Activated CD8-positive, alpha-beta memory T cell treated with anti-CD3 and anti-CD28 coated beads, Interleukin-2, amount 10 ng/mL, durations not matched to agents 7 days and 5 days (primary cell): ENCODE data around the gene SP7. TPM values are rescaled to one million over a fixed set of nuclear protein-coding genes. Genes with fewer than 3 reads are reported as not detected.

Experiments
- ATAC-seq: fragments of 150-1000 bp; cut with Tn5 transposase; one replicate; pipeline ENCODE4 v1.10.0; 2021; ENCODE audit warnings: moderate library complexity
- CTCF ChIA-PET: fragments of 350-600 bp; sonication (Branson Sonifier 250); formaldehyde crosslinking; loops from one replicate; lab custom pipeline; 2021; ENCODE audit warnings: antibody characterized with exemption; lab: Charles Lee
- DNase-seq: peaks from one replicate; pipeline ENCODE4 v3.0.0-alpha.2; 2020
- H3K27ac Mint-ChIP-seq: one replicate; pipeline ENCODE4 v1.8.0; 2021; ENCODE audit warnings: mild to moderate bottlenecking, mixed read lengths
- H3K27me3 Mint-ChIP-seq: one replicate; pipeline ENCODE4 v1.8.0; 2021; ENCODE audit warnings: mixed read lengths
- H3K36me3 Mint-ChIP-seq: one replicate; pipeline ENCODE4 v1.8.0; 2021; ENCODE audit warnings: mild to moderate bottlenecking, mixed read lengths
- H3K4me1 Mint-ChIP-seq: one replicate; pipeline ENCODE4 v1.8.0; 2021; ENCODE audit warnings: mixed read lengths
- H3K4me3 Mint-ChIP-seq: one replicate; pipeline ENCODE4 v1.8.0; 2021; ENCODE audit warnings: mild to moderate bottlenecking, moderate library complexity, mixed read lengths
- H3K9me3 Mint-ChIP-seq: one replicate; pipeline ENCODE4 v1.8.0; 2022; ENCODE audit warnings: low read depth, mixed read lengths
- total RNA-seq, 2 experiments: library from RNA; stranded (reverse); gene quantifications; one replicate each; pipeline ENCODE4 v1.2.3, GENCODE V29; 2021

Gene SP7
- total RNA-seq, 2 experiments from 2014 or later: not detected

DNA sequence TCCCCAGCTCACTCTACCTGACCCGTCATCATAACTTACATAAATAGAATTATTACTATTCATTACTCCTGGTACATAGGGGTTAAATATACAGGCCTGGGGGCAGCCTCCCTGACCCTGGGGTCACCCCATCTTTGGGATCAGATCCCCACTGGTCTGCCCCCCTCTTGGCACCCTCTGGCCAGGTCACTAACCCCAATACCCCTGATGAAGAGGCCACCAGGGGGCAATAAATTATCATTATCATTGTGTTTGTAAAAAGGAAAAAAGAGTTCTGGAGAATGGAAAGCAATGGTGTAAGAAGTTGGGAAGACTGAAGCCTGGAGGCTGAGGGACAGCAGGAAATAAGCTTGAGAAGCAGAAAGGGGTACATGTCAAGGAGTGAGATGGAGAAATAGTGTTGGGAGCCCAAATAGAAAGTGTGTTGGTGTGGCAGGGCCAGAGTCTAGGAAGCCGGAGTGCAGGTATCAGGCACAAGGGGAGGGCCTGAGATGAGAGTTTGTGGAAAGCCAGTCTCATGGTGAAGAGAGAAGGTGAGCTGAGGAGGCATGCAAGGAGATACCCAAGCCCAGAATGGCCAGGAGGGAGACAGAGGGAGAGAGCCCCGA, 8.6 kb downstream of the SP7 start:
- Mint-ChIP-seq H3K9me3 (no peaks in the 10 kb centered on the region), H3K4me3 (peak overlapping the region; percentile 18)
- CTCF ChIA-PET: interaction anchor here (0.6 to 12.8 kb wide), 13 partner anchors 8 to 215 kb away, joined by 3 to 232 read pairs (median 6); partner anchors contain the start of gene SP1

DNA sequence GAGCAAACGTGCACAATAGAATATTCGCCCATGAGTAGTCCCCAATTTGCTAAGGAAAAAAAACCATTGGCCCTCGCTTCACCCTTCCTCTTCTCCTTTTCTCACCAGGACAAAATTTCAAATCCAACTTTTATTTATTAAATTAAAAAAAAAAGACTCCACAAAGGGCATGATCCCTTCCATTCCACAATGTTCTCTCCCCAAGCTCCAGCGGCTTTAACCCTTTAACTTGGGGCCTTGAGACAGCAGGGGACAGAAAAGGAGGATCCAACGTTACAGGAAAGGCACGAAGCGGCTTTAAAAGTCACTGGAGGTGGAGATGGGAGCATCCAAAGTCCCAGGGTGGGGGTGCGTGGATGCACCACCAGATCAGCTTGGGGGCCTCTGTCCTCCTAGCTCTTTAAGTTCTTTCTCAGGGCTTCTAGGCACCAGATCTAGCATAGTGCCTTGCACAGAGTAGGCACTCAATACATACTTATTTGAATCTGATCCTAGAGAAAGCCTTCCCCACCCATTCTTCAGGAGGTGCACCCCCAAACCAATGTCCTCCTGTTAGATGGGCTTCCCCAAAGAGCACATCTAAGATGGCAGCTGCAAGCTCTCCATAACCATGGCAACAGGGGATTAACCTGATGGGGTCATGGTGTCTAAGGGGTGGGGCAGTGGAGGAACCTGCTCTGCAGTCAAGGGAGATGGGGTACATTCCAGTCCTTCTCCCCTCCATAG, 9.5 kb downstream of the SP7 start:
- ATAC-seq: no peak

More for the DNA sequence above, 8.6 kb downstream of the SP7 start:
- no peak for DNase-seq
- no peak for ATAC-seq
- Mint-ChIP-seq H3K27ac (no peak overlapping the region), H3K4me1 (peaks cover 17% of the 10 kb centered on the region), H3K27me3 (peaks cover 26% of the 10 kb centered on the region), H3K36me3 (no peaks in the 10 kb centered on the region)

DNA sequence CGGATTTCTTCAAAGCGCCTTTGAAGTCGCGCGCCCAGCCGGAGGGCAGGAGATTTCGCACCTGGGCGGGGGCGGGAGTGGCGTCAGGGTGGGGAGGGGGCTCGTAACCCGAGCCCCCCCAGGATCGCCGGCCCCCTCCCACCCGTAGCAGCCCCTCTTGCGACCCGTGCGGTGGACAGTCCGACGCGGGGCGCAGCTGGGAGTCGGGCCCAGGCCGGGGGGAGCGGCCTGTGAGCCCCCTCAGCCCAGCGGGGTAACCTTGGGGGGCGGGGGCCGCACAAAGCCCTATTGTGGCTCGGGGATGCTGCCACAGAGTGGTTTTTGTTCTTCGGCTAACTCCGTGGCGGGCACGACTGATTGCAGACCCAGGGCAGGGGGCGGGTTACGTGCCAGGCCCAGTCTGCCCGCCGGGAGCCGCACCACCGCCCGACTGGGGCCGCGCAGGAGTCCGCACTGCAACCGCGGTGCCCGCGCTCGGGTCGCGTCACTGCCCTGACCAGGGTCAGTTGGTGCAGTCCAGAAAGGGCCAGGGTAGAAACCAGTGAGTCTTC, 10.6 kb downstream of the SP7 start:
- DNase-seq (peak; percentile 49), ATAC-seq (no peak)
- no peaks in the 10 kb centered on the region for H3K36me3 Mint-ChIP-seq
- peak overlapping the region; percentile 66 for H3K27ac Mint-ChIP-seq
- CTCF ChIA-PET: interaction anchor here (0.8 to 12.8 kb wide), 23 partner anchors 8 to 223 kb away, joined by 3 to 232 read pairs (median 7); partner anchors contain the start of genes ESPL1, ITGB7, MYG1 and PFDN5
- peaks cover 29% of the 10 kb centered on the region for H3K4me1 Mint-ChIP-seq
- H3K27me3 Mint-ChIP-seq: peaks cover 17% of the 10 kb centered on the region
- no peaks in the 10 kb centered on the region for H3K9me3 Mint-ChIP-seq
- H3K4me3 Mint-ChIP-seq: peak overlapping the region; percentile 90

More for the DNA sequence above, 9.5 kb downstream of the SP7 start:
- Mint-ChIP-seq H3K27me3 (peaks cover 18% of the 10 kb centered on the region), H3K9me3 (no peaks in the 10 kb centered on the region), H3K4me3 (peak overlapping the region; percentile 90), H3K4me1 (peaks cover 19% of the 10 kb centered on the region), H3K36me3 (no peaks in the 10 kb centered on the region), H3K27ac (no peak overlapping the region)
- CTCF ChIA-PET: interaction anchor here (1.1 to 12.8 kb wide), 12 partner anchors 9 to 214 kb away, joined by 3 to 232 read pairs (median 7); partner anchors contain the start of gene SP1
- no peak for DNase-seq

DNA sequence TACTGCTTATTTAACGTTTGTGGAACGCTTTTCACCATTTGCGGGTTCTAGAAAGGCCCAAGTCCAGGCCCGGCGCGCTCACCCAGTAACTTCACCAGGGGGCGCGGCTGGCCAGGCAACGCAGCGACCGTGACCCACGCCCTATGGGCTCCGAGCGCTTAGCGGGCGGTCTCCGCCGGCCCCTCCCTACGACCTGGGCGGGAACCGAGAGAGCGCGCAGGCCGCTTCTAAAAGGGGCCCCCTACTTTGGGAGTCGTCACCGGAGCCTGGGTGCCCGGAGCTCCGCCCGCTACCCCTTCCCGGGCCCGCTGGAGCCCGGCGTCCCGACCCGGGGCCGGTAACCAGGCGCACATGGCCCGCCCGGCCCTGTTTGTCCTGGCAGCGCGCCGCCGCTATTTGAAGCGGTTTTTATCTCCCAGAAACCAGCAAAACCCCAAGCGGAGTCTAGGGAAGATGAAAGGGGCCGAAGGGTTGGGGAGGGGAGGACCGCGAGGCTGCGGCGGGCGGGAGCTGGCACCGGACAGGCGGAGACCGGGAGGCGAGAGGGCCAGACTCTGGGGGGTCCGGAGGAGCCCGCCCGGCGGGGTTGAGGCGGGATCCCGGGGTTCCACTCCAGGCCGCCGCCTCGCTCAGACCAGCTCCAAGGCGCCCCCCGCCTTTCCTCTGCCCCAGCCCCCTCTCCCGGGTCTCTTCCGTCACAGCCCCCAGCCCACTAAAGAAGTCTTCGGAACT, 11.2 kb downstream of the SP7 start:
- H3K9me3 Mint-ChIP-seq: no peaks in the 10 kb centered on the region
- H3K4me3 Mint-ChIP-seq: peak overlapping the region; percentile 90

DNA sequence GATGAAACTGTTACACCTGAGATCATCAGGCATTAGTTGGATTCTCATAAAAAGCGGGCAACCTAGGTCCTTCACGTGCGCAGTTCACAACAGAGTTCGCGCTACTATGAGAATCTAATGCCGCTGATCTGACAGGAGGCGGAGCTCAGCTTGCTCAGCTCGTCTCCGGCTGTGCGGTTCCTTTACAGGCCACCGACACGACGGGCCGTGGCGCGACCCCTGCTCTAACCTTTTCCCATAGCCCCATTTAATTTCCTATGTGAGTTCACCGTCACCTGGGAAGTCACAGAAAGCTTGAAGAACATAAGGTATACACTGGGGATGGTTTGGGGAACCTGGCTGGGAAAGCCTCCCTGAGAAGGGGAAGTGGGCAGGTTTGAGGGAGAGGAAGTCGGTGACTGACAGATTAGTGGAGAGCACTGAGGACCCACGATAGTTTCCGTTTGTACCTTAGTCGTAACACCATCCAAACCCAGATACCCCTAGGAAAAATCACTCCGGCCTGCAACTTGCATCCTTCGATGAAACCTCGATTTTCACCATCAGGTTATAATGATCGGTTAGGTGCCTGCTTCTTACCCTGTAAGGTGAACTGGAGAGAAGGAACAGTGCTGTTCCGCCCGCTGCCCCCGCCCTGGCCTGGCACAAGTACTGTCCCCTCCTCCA, 11.9 kb downstream of the SP7 start:
- CTCF ChIA-PET: interaction anchor here (0.5 to 12.8 kb wide), 31 partner anchors 9 to 239 kb away, joined by 3 to 232 read pairs (median 6); partner anchors contain the start of genes ESPL1, ITGB7, MAP3K12 and MYG1
- Mint-ChIP-seq H3K27me3 (peaks cover 13% of the 10 kb centered on the region), H3K27ac (peak overlapping the region; percentile 97), H3K36me3 (peaks cover 3% of the 10 kb centered on the region), H3K4me3 (peak overlapping the region; percentile 90), H3K4me1 (peaks cover 37% of the 10 kb centered on the region), H3K9me3 (no peaks in the 10 kb centered on the region)
- peak; percentile 83 for DNase-seq
- ATAC-seq: peak; percentile 28

More for the DNA sequence above, 11.2 kb downstream of the SP7 start:
- peak; percentile 70 for ATAC-seq
- peaks cover 13% of the 10 kb centered on the region for H3K27me3 Mint-ChIP-seq
- peak; percentile 95 for DNase-seq
- peaks cover 35% of the 10 kb centered on the region for H3K4me1 Mint-ChIP-seq
- peak overlapping the region; percentile 97 for H3K27ac Mint-ChIP-seq
- CTCF ChIA-PET: interaction anchor here (0.8 to 12.8 kb wide), 27 partner anchors 8 to 239 kb away, joined by 3 to 232 read pairs (median 6); partner anchors contain the start of genes ESPL1, ITGB7, MYG1 and PFDN5
- H3K36me3 Mint-ChIP-seq: peaks cover 2% of the 10 kb centered on the region

DNA sequence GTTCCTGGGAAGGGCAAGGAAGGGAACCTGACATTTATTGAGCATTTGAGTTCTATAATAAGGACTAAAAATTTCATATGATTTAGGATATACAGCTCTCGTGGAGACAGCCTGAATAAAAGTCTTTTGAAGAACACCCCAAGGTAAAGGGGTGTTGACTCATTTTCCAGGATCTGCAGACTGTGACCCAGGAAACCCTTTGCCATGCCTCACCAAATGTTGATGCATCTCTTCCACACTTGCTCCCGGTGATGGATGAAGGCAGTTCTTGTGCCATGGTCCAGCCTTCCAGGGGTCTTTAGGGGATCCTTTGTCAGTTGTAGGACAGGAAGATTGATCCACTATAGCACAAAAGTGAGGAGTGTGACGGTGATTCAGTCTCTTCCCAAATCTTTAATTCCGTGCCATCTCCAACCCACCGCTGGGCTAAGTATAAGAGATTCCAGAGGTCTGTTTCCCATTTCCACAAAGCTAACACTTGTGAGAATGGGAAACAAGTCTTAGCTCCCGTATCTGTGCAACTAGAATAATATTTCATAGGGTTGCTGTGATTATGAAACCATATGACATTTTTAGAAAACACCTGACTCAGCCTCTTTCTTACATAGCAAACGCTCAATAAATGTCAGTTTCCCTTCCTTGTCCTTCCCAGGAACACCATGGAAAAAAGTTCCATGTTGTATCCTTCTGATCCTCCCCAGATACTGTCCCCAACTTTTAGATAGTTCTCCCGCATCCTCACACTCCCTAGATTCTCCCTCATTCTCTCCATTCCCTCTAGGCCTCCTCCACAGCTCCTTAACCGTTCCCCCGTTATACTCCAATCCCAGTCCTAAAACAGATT, 15.6 kb downstream of the SP7 start:
- Mint-ChIP-seq H3K9me3 (no peaks in the 10 kb centered on the region), H3K27me3 (no peaks in the 10 kb centered on the region), H3K36me3 (peaks cover 15% of the 10 kb centered on the region), H3K27ac (peak overlapping the region; percentile 97), H3K4me1 (peaks cover 37% of the 10 kb centered on the region), H3K4me3 (peak overlapping the region; percentile 92)
- CTCF ChIA-PET: interaction anchor here (0.6 to 12.8 kb wide), 73 partner anchors 9 to 355 kb away, joined by 3 to 232 read pairs (median 5); partner anchors contain the start of genes AMHR2, ATP5MC2, CSAD and ESPL1
- ATAC-seq (no peak), DNase-seq (no peak)

DNA sequence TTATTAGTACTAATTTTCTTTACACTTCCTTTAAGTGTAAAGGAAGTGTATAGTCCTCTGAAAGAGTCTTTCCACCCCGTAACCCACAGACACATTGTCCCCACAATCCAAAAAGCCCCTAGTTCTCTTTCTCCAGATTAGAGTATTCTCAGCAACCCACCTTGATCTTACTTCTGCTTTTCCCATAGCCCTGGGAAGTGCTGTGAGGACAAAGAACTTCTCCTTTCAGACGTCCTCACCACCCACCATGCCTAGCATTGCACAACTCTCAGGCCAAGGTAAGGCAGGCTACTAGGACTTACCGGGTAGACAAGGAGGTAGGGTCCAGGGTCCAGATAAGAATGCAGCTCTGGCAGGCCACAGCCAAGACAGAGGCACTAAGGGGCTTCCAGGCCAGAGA, 22.2 kb downstream of the SP7 start:
- H3K27ac Mint-ChIP-seq: no peak overlapping the region
- CTCF ChIA-PET: no interaction called here
- H3K4me3 Mint-ChIP-seq: no peak overlapping the region
- no peaks in the 10 kb centered on the region for H3K9me3 Mint-ChIP-seq
- no peaks in the 10 kb centered on the region for H3K27me3 Mint-ChIP-seq
- no peak for DNase-seq
- ATAC-seq: no peak
- peaks cover 6% of the 10 kb centered on the region for H3K4me1 Mint-ChIP-seq
- peaks cover 18% of the 10 kb centered on the region for H3K36me3 Mint-ChIP-seq

DNA sequence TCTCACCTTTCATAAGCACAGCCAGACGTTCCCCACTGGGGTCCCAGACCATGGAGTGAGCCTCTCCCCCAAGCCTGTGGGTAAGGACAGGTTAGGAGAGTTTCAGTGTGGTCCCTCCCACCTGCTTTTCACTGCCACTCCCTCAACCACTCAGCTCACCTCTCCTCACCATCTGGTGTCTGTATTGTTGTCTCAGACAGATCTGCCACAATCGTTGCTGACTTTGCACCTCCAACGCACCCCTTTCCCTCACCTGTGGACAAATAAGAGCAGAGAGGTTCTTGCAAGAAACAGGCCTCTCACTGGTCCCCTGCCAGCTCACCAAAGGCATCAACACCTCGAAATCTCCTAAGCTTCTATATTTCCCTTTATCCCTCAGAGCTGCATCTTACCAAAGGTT, 27.9 kb downstream of the SP7 start:
- no peak overlapping the region for H3K4me3 Mint-ChIP-seq
- CTCF ChIA-PET: interaction anchor here (2.7 kb wide), 1 partner anchor 13 kb away, joined by 18 read pairs; the partner anchor contains the start of gene AAAS
- H3K27me3 Mint-ChIP-seq: no peaks in the 10 kb centered on the region

DNA sequence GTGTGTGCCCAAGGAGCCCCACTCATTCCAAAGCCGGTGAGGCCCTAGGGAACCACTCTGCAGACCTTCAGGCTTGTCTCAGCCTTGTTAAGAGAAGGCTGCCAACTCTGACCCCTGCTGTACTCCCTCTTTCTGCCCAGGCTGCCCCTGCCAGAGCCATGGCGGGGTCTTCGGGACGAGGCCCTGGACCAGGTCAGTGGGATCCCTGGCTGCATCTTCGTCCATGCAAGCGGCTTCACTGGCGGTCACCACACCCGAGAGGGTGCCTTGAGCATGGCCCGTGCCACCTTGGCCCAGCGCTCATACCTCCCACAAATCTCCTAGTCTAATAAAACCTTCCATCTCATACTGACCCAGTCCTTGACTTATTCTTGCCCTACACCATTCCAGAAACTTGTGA, 29.3 kb downstream of the SP7 start:
- H3K27ac Mint-ChIP-seq: no peak overlapping the region
- no peaks in the 10 kb centered on the region for H3K9me3 Mint-ChIP-seq
- ATAC-seq (no peak), DNase-seq (no peak)
- peaks cover 9% of the 10 kb centered on the region for H3K4me1 Mint-ChIP-seq
- peaks cover 31% of the 10 kb centered on the region for H3K36me3 Mint-ChIP-seq
- H3K4me3 Mint-ChIP-seq: no peak overlapping the region
- CTCF ChIA-PET: no interaction called here
- no peaks in the 10 kb centered on the region for H3K27me3 Mint-ChIP-seq

More for the DNA sequence above, 27.9 kb downstream of the SP7 start:
- ATAC-seq (no peak), DNase-seq (no peak)
- Mint-ChIP-seq H3K4me1 (no peaks in the 10 kb centered on the region), H3K36me3 (peaks cover 22% of the 10 kb centered on the region), H3K27ac (no peak overlapping the region), H3K9me3 (no peaks in the 10 kb centered on the region)

DNA sequence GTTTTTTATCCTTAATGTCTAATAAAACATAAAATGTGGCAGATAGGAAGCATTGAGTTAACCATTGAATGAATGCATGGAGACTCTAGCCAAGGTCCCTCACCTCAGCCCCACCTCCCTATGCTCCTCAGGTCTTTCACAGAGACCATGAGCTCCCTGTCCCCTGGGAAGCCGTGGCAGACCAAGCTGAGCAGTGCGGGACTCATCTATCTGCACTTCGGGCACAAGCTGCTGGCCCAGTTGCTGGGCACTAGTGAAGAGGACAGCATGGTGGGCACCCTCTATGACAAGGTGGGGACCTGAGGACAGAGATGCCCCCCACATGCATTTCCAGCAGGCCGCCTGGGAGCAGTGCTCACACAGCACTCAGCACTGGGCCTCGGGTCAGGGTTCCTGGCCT, 33.3 kb downstream of the SP7 start:
- ATAC-seq: no peak
- peaks cover 34% of the 10 kb centered on the region for H3K36me3 Mint-ChIP-seq
- H3K4me1 Mint-ChIP-seq: peaks cover 36% of the 10 kb centered on the region
- CTCF ChIA-PET: interaction anchor here (1.0 to 7.4 kb wide), 3 partner anchors 20 to 89 kb away, joined by 4 to 83 read pairs (median 5); partner anchors contain the start of gene AAAS
- no peaks in the 10 kb centered on the region for H3K9me3 Mint-ChIP-seq
- no peak overlapping the region for H3K4me3 Mint-ChIP-seq
- H3K27ac Mint-ChIP-seq: peak overlapping the region; percentile 26
- no peaks in the 10 kb centered on the region for H3K27me3 Mint-ChIP-seq
- DNase-seq: no peak

DNA sequence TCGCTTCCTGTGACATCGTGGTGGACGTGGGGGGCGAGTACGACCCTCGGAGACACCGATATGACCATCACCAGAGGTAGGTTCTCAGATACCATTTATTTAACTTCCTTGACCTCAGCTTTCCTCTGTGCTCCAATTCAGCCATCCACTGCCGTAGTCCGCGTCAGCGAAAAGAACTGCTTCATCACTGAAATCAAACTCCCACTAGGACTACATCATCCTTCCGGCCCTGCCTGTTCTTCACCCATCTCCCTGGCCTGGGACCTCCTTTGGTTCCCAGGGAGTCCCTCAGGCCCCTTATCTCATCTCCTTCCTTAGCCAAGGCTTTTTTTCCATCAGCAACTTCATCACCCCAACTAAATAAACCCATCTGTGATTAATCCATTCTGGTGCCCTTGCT, 36.0 kb downstream of the SP7 start:
- H3K27ac Mint-ChIP-seq: peak overlapping the region; percentile 83
- DNase-seq (peak; percentile 45), ATAC-seq (no peak)
- no peaks in the 10 kb centered on the region for H3K9me3 Mint-ChIP-seq
- H3K36me3 Mint-ChIP-seq: peaks cover 32% of the 10 kb centered on the region
- H3K4me3 Mint-ChIP-seq: peak overlapping the region; percentile 81
- H3K4me1 Mint-ChIP-seq: peaks cover 58% of the 10 kb centered on the region
- H3K27me3 Mint-ChIP-seq: no peaks in the 10 kb centered on the region
- CTCF ChIA-PET: interaction anchor here (0.6 to 7.4 kb wide), 10 partner anchors 11 to 314 kb away, joined by 3 to 83 read pairs (median 4); partner anchors contain the start of genes AAAS and ITGB7
